ENCODE data around the gene GPATCH2L.

DNA sequence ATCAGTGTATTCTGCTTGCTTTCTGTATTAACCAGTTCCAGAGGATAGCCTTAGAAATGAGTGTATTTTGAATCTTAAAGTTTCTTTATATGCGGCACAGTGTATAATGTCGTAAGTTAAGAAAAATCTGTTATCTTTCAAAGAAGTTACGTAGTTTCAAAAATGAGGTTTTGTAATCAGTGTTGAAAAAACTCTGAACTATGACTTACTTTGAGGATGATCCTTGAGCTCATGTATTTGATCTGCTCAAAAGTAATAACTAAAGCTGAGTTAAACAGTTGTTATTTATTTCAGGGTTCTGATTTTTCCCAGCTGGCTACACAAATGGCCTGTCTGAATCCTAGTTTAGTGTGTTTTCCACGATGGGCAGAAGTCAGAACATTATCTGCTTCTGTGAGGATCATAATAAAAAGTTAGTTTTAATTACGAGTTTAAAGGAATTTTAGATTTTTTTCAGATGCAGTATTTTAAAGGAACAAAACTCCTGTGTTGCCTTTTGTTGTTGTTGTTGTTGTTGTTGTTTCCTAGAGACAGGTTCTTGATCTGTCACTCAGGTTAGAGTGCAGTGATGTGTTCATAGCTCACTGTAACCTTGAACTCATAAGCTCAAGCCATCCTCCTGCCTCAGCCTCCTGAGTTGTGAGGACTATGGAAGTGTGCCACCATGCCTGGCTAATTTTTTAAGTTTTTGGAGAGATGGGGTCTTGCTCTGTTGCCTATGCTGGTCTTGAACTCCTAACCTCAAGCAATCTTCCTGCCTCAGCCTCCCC, 52.9 kb downstream of the GPATCH2L start:
- TF ChIP-seq, protein P1, sequence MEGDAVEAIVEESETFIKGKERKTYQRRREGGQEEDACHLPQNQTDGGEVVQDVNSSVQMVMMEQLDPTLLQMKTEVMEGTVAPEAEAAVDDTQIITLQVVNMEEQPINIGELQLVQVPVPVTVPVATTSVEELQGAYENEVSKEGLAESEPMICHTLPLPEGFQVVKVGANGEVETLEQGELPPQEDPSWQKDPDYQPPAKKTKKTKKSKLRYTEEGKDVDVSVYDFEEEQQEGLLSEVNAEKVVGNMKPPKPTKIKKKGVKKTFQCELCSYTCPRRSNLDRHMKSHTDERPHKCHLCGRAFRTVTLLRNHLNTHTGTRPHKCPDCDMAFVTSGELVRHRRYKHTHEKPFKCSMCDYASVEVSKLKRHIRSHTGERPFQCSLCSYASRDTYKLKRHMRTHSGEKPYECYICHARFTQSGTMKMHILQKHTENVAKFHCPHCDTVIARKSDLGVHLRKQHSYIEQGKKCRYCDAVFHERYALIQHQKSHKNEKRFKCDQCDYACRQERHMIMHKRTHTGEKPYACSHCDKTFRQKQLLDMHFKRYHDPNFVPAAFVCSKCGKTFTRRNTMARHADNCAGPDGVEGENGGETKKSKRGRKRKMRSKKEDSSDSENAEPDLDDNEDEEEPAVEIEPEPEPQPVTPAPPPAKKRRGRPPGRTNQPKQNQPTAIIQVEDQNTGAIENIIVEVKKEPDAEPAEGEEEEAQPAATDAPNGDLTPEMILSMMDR (conservative IDR thresholded peaks at IDR 0.05 in 1 of 2, IDR thresholded peaks at IDR 0.05 in 1 of 2; ENCODE audit: low read depth in 1 of 2, low read length in 2 of 2), result no peak
- no peak for TF ChIP-seq EZH2 (IDR thresholded peaks at IDR 0.05; ENCODE audit: low read length, missing control alignments)
